Thyroid gland (tissue), 4 donors: Measurements from ENCODE around the gene ENSA. TPM values are rescaled to one million over a fixed set of nuclear protein-coding genes. Genes with fewer than 3 reads are reported as not detected.
"Not testable (repeated sequence)": the region's sequence is repeated elsewhere in the genome, so short reads cannot be mapped to it uniquely, and the experiment has no call there.

Experiments used
- DNase-seq, 2 donors: peaks; one replicate each; pipeline ENCODE4 v3.0.0-alpha.2; 2019
- H3K27ac ChIP-seq, 3 donors: fragments of 200-600 bp; sonication (generic); 1 replicate in 2 of 3; 2 replicates in 1 of 3; pipeline ENCODE4 v1.5.1; 2016 to 2019; ENCODE audit warnings: mild to moderate bottlenecking in 1 of 3, moderate library complexity in 1 of 3
- H3K27me3 ChIP-seq: fragments of 200-600 bp; sonication (generic); one replicate; pipeline ENCODE4 v1.5.1; 2019
- H3K36me3 ChIP-seq, 2 donors: fragments of 200-600 bp; sonication (generic); one replicate each; pipeline ENCODE4 v1.5.1; 2016 to 2019
- H3K4me1 ChIP-seq, 2 donors: fragments of 200-600 bp; sonication (generic); one replicate each; pipeline ENCODE4 v1.5.1; 2017 to 2019
- H3K4me3 ChIP-seq, 3 donors: fragments of 200-600 bp; sonication (generic); replicated peaks in 1 of 3; 1 replicate in 2 of 3; 2 replicates in 1 of 3; pipeline ENCODE4 v1.5.1; 2016; ENCODE audit warnings: mild to moderate bottlenecking in 1 of 3
- H3K9me3 ChIP-seq: fragments of 200-600 bp; sonication (generic); one replicate; pipeline ENCODE4 v1.5.1; 2017
- CTCF ChIP-seq, 6 experiments: fragments of 200-600 bp in 3 of 6; fragments of 450-650 bp in 3 of 6; sonication (generic) in 3 of 6; IDR thresholded peaks; one replicate each; pipeline ENCODE4 v1.5.1; 2016 to 2019; ENCODE audit warnings: antibody characterized with exemption in 6 of 6, mild to moderate bottlenecking in 2 of 6, inconsistent platforms in 1 of 6, moderate library complexity in 1 of 6
- POLR2A ChIP-seq, 2 donors: fragments of 450-650 bp; IDR thresholded peaks; one replicate each; pipeline ENCODE4 v1.6.1; 2017; ENCODE audit warnings: antibody characterized with exemption in 2 of 2, mild to moderate bottlenecking in 2 of 2, moderate library complexity in 1 of 2
- WGBS, 2 donors: methylation state at CpG; one replicate each; pipeline ENCODE4 v1.1.5; 2017; 5-methylcytosine and 5-hydroxymethylcytosine counted together
- intact Hi-C: fragments of 100-400 bp; cut with DNase I; formaldehyde crosslinking; loops from one replicate; pipeline ENCODE4 v1.15.1; 2023
- total RNA-seq, 4 donors: library from RNA; depleted of rRNA; stranded (reverse); fragments of >200 nt; gene quantifications; one replicate each; pipeline ENCODE4 v1.2.3, GENCODE V29; 2016

Gene ENSA
- total RNA-seq, 4 donors from 2014 or later = 183 to 292 (median 218) TPM

- no peak for TF ChIP-seq POLR2A (IDR thresholded peaks at IDR 0.05)
- TF ChIP-seq CTCF (IDR thresholded peaks at IDR 0.05) = no peak
- H3K36me3 ChIP-seq = peaks cover 10 to 19% of the 10 kb centered on the region in 2 donors
- DNase-seq = no peak
- no peak overlapping the region for H3K27ac ChIP-seq
- no peaks in the 10 kb centered on the region for H3K27me3 ChIP-seq
- intact Hi-C loops = no loop called here
- no peaks in the 10 kb centered on the region for H3K4me1 ChIP-seq
- H3K4me3 ChIP-seq = no peak overlapping the region
- no peaks in the 10 kb centered on the region for H3K9me3 ChIP-seq
- WGBS, 2 donors = 97 to 99% methylated on average over 5 of the region's 5 CpGs
Measured at GRCh38 chr1:150661156-150661555, 31.7 kb upstream of the ENSA start.

DNA sequence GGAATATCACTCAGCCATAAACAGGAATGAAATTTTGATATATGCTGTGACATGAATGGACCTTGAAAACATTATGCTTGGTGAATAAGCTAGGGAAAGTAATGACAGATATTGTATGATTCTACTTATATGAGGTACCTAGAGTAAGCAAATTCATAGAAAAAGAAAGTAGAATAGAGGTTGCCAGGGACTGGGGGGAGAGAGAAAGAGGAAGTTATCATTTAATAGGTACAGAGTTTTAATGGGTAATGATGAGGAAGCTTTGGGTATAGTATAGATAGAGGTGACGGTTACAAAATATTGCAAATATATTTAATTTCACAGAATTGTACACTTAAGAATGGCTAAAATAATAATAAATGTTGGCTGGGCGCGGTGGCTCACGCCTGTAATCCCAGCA lies 31.2 kb upstream of the ENSA start:
- Histone ChIP-seq H3K9me3 (no peaks in the 10 kb centered on the region), H3K4me1 (no peaks in the 10 kb centered on the region), H3K36me3 (peaks cover 10 to 19% of the 10 kb centered on the region in 2 donors), H3K27ac (no peak overlapping the region), H3K4me3 (no peak overlapping the region), H3K27me3 (no peaks in the 10 kb centered on the region)
- intact Hi-C loops = no loop called here
- no peak for DNase-seq
- no peak for TF ChIP-seq POLR2A (IDR thresholded peaks at IDR 0.05)
- TF ChIP-seq CTCF (IDR thresholded peaks at IDR 0.05) = no peak
- WGBS, 2 donors = 82 to 84% methylated on average over 4 of the region's 4 CpGs

DNA sequence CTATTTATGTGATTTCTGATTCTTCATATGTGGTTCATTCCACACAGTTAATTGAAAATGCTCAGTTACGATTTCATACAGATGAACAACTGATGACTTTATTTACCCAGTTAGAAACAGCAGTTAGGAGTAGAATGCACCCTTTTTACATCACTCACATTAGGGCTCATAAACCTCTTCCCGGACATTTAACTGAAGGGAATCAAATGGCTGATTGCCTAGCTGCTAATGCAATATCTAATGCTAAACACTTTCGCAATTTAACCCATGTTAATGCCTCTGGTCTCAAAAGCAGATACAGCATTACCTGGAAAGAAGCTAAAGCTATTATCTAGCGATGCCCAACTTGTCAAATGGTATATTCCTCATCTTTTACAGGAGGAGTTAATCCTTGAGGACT lies 27.7 kb upstream of the ENSA start:
- 96 to 98% methylated on average over 4 of the region's 4 CpGs for WGBS, 2 donors
- not testable (repeated sequence) for DNase-seq

DNA sequence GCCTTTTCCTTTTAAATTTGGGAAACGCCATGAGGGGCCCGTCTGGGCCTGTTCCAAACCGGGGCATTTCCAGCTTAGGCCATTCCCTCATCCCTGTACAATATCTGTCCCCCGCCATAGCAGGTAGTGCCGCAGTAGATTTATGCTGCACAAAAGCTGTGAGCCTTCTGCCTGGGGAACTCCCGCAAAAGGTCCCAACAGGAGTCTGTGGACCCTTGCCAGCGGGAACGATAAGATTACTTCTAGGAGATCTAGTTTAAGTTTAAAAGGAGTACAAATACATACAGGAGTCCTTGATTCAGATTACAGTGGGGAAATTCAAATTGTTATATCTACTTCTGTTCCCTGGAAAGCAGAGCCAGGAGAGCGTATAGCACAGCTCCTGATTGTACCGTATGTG lies 25.2 kb upstream of the ENSA start:
- intact Hi-C loops, H3K9me3 ChIP-seq, H3K36me3 ChIP-seq, H3K4me3 ChIP-seq, DNase-seq, H3K27ac ChIP-seq, H3K27me3 ChIP-seq: not testable (repeated sequence)
- H3K4me1 ChIP-seq = peaks cover under 1 to 10% of the 10 kb centered on the region in 2 donors
- 94 to 97% methylated on average over 10 of the region's 10 CpGs for WGBS, 2 donors

More for the DNA sequence above, 27.7 kb upstream of the ENSA start:
- peaks cover 10 to 19% of the 10 kb centered on the region in 2 donors for H3K36me3 ChIP-seq
- H3K27ac ChIP-seq, H3K4me3 ChIP-seq, H3K27me3 ChIP-seq, H3K4me1 ChIP-seq, H3K9me3 ChIP-seq, intact Hi-C loops: not testable (repeated sequence)

GRCh38 chr1:150650193-150650592 lies 20.8 kb upstream of the ENSA start:
- Histone ChIP-seq H3K27ac (peak overlapping the region; percentile 37 to 62 (median 42)), H3K27me3 (no peaks in the 10 kb centered on the region), H3K9me3 (no peaks in the 10 kb centered on the region), H3K4me3 (no peak overlapping the region), H3K4me1 (peaks cover 8 to 25% of the 10 kb centered on the region in 2 donors), H3K36me3 (peaks cover 8% of the 10 kb centered on the region in 2 donors)
- WGBS, 2 donors = 30 to 62% methylated on average over 1 of the region's 1 CpG
- DNase-seq = peak; percentile 73 to 78
- intact Hi-C loops = no loop called here
- TF ChIP-seq POLR2A (IDR thresholded peaks at IDR 0.05) = no peak
- TF ChIP-seq CTCF (IDR thresholded peaks at IDR 0.05) = peak in 2 of 6 experiments; percentile 7 to 12

GRCh38 chr1:150649441-150650075 lies 20.1 kb upstream of the ENSA start:
- Histone ChIP-seq H3K36me3 (peaks cover 8% of the 10 kb centered on the region in 2 donors), H3K4me1 (peaks cover 8 to 25% of the 10 kb centered on the region in 2 donors), H3K27me3 (no peaks in the 10 kb centered on the region), H3K27ac (peak overlapping the region; percentile 37 to 62 (median 42)), H3K4me3 (no peak overlapping the region), H3K9me3 (no peaks in the 10 kb centered on the region)
- intact Hi-C loops = loop anchor here (10.0 kb wide), 1 partner anchor 175 kb away; no protein-coding TSS in a partner anchor
- TF ChIP-seq CTCF (IDR thresholded peaks at IDR 0.05) (no peak), POLR2A (IDR thresholded peaks at IDR 0.05) (no peak)
- peak; percentile 69 to 74 for DNase-seq
- 67 to 76% methylated on average over 5 of the region's 5 CpGs for WGBS, 2 donors
